Right renal pelvis (tissue), 4 donors: ENCODE measurements around the gene MT1F. TPM values are rescaled to one million over a fixed set of nuclear protein-coding genes. Genes with fewer than 3 reads are reported as not detected.
"Not testable (repeated sequence)": the region's sequence is repeated elsewhere in the genome, so short reads cannot be mapped to it uniquely, and the experiment has no call there.

Source experiments
- DNase-seq, 4 donors: peaks; one replicate each; pipeline ENCODE4 v3.0.0-alpha.2; 2013; ENCODE audit warnings: low read depth in 4 of 4, low spot score in 3 of 4, missing footprints in 1 of 4
- polyA plus RNA-seq, 4 donors: library from polyadenylated mRNA; unstranded; fragments of 120-200 nt; gene quantifications; one replicate each; pipeline ENCODE4 v1.2.1, GENCODE V29; 2013; ENCODE audit not compliant: insufficient read length in 4 of 4

Gene MT1F
- polyA plus RNA-seq, 4 donors: 40.3 to 98.2 (median 60.7) TPM

DNA sequence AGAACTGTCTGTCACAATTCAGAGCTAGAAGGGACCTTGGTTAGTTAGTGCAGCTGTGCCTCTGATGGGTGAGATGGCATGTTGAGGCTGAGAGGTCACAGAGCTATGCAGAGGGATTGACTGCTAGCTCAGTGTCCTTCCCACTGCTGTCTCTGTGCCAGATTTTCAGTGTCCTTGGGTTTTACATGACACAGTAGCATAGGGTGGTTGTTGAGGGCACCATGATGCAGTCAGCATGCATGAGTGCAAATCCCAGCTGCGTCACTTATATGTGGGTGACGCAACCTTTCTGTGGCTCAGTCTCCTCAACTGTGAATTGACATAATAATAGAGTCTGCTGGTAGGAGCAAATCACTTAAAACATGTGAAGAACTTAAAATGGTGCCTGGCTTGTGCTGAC lies 16.6 kb upstream of the MT1F start:
- no peak for DNase-seq

DNA sequence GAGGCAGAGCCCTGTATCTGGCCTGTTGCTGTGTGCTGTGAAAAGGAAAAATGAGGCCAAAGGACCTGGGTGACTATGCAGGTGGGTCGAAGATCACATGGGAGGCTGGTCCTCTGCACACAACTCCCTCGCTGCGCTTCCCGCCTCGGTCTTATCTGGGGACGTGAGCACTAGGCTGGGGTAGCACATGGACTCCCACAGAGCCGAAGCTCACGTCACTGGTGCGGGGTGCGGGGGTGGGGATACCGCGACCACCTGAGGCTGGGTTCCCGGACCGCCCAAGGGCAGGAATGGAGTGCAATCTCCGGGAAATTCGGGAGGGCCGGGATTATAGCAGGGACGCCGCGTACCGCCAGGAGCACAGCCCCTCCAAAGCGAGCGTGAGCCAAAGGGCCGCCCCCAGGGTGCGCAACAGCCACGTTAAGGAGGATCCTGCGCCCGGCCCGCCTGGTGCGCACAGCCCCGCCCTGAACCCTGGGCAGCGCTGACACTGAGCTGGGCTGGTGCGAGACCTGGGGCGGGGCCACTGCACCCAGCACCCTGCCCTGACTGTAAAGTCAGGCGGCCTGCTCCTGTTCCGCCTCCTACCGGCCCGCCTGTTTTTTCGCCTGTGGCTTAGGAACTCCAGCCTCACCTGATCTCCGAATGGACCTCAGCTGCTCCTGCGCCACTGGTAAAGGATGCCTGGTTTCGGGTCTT lies 14.5 kb upstream of the MT1F start:
- DNase-seq: no peak

DNA sequence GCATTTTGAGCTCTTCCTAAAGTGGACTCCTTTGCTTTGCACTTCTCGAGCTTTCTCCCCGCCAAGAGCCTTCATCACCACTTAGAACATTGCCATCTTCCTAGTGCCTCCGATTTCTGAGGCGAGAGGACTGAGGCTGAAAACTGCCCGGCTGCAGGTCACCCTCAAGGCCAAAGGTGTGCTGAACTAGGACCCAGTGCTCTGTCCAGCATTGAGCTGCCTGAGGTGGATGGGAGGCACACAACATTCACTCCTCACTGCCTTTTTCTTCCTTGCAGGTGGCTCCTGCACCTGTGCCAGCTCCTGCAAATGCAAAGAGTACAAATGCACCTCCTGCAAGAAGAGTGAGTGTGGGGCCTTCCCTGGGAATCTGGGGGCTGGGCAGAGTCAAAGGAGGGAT lies 13.9 kb upstream of the MT1F start:
- DNase-seq: no peak

DNA sequence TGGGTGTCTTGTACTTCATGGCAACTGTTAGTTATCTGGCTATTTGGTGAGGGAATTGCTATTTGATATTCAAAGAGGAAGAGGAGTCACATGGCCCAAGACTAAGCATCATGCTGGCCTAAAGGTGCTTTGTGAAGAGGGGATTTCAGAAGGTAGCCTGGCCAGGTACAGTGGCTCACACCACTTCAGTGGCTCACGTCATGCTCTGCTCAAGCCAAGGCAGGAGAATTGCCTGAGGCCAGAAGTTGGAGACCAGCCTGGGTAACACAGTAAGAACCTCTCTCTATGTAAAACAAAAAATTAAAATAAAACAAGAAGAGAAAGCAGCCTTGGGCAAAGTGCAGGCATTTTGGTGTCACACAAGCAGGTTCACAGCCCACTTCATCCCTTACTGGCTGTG lies 12.4 kb upstream of the MT1F start:
- no peak for DNase-seq

DNA sequence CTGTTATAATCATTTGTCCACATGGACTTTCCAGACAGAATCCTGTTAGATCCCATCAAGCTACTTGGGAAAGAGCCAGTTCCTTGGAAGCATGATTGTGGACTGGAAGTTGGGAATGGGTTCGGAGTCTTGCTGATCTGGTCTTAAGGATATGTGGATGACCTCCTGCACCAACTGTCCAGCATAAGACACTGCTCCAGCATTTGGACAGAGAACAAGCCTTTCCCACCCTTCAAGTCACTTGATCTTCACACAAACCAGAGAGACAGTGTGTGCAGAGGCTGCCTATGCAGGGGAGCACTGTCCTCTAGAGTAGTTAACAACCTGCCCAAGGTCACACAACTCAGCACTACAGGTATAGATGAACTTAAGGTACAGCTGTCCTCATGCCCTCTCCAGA lies 11.9 kb upstream of the MT1F start:
- DNase-seq: no peak

DNA sequence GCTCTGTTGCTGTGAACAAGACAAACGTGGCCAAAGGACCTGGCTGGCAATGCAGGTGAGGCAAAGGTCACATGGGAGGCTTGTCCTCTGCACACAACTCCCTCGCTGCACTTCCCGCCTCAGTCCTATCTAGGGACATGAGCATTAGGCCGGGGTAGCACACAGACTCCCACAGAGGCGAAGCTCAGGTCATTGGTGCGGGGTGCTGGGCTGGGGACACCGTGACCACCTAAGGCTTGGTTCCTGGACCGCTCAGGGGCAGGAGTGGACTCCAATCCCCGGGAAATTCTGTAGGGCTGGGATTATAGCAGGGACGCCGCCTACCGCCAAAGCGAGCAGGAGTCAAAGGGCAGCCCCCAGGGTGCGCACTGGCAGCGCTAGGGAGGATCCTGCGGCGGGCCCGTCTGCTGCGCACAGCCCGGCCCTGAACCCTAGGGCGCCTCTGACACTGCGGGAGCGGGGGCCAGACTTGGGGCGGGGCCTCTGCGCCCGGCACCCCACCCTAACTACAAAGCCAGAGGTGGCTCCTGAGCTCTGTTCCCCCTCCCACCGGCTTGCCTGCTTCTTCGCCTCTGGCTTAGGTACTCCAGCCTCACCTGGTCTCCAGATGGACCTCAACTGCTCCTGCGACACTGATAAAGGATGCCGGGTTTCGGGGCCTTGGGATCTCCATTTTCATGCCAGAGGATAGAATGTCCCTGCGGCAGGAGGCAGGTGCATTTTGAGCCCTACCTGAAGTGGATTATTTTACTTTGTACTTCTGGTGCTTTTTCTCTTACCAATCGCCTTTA lies 9.9 kb upstream of the MT1F start:
- DNase-seq: no peak

DNA sequence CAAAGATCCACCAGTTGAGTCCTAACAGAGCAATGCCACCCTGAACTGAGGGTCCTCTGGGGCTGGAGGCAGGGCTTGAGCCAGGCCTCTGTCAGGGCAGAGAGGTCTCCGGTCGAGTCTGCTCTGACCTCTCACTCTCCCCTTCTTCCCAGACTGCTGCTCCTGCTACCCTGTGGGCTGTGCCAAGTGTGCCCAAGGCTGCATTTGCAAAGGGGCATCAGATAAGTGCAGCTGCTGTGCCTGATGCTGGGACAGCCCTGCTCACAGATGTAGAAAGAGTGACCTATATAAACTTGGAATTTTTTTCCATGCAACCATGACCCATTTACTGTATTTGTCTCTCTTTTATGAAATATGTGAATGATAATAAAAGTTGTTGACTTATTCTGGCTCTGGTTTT lies 8.5 kb upstream of the MT1F start:
- DNase-seq: no peak

DNA sequence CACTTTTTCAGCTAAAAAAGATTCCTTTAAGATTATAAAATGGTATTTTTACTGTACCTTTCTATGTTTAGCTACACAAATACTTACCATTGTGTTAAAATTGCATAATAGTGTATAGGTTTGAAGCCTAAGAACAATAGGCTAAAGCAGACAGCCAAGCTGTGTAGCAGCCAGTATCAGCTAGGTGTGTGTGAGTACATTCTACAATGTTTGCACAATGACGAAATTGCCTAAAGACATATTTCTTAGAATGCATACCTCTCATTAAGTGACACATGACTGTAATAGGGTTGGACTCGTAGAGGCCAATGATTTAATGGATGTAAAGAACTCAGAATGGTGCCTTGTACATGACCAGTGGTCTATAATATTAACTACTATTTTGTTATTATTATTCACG lies 7.9 kb upstream of the MT1F start:
- DNase-seq: no peak

DNA sequence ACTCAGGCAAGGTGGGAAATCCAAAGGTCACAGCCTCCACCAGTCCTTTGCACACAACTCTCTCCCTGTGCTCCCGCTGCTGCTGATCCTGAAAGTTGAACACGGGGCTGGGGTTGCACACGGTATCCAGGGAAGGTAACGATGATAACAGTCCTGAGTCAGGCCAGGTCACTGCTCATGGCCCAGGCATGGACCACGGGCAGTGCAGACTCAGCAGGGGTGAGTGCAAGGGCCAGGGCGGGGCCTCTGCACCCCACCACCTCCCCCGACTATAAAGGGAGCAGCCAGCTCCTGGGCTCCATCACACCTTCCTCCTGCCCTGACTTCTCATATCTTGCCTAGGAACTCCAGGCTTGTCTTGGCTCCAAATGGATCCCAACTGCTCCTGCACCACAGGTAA lies 6.2 kb upstream of the MT1F start, which contains the start of gene MT1B:
TSS of gene MT1B (plus strand) at position 301 of the 400 bp plus-strand sequence. CDS start at position 369, 68 bp downstream.
- DNase-seq: no peak

DNA sequence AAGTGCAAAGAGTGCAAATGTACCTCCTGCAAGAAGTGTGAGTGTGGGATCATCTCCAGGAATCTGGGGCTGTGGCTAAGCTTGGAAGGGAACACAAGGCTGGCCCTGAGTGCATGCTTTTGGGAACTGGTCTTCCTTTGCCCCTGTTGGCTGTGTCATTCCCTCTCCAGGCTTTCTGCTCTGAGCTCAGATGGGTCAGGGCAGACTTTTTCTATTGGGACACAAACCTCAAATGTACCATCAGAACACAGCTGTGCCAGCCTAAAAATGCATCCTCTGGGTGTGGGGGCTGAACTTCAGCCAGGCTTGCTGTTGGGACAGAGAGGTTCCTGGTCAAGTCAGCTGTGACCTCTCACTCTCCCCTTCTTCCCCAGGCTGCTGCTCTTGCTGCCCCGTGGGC lies 5.2 kb upstream of the MT1F start:
- no peak for DNase-seq

DNA sequence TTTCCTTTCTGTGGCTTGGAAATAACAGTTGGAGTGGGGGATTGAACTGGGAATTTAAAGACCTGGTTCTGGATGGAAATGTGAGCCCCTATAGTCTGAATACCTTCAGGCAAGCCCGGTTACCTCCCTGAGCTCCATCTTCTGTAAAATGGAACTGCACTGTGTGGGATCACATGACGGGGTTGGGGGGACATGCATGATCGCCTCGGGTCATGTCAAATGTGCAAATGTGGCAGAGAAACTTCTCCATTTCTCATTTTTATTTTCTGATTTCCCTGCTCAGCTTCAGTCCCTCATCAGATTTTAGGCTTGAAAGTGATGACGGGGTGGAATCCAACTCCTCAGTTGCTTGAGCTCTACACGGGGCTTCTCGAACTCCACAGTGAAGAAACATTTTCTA lies 4.5 kb upstream of the MT1F start:
- no peak for DNase-seq

DNA sequence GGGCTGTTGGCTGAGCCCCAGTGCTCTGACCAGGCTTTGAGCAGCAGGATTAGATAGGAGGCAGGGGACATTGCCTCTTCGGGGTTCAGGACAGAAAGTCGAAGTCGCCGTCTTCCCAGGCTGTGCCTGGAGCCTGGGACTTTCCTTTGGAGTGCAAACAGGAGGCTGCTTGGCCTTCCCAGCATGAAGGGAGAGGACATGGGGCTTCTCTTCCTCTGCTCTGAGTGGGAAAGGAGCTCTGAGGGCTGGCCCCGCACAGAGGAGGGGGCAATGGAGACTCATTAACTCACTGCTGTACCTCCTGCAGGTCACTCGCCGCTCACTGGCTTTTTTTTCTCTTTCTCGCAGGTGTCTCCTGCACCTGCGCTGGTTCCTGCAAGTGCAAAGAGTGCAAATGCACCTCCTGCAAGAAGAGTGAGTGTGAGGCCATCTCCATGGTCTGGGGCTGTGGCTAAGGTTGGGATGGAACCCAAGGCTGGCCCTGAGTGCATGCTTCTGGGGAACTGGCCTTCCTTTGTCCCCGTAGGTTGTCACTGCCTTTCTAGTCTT lies 642 bp downstream of the MT1F start:
- no peak for DNase-seq

DNA sequence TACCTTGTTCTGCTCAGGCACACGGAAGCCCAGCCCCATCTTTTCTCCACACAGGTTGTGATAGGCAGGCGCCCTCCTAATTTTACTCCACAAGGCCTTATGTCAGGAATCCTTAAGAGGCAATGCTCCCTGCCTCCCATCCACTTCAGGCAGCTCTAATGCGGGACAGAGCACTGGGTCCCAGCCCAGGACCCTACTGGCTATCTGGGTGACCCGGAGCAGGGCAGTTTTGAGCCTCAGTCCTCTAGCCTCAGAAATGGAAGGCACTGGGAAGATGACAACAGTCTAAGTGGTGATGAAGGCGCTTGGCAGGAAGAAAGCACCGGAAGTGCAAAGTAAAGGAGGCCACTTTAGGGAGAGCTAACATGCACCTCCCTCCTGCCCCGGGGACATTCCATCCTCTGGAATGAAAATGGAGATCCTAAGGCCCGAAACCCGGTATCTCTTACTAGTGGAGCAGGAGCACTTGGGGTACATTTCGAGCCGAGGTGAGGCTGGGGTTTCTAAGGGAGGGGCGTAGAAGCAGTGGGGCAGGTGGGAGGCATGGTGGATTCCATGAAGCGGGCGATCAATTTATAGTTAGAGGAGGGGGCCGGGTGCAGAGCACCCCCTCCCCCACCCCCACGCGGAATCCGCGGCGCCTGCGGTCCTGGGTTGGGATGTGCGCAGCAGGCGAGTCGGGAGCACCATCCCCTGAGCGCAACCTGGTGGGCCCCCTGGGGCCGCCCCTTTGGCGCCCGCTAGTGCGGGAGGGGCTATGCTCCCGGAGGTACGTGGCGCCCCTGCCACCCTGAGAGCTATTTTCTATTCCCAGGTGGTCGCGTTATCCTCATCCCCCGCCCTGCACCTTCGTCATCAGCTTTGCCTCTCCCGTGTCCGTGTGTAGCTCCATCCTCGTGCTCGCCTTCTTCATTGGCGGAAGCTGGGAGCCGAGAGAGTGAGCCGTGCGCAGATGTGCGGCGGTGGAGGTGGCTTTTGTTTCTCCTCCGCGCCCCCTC lies 4.9 kb downstream of the MT1F start:
- no peak for DNase-seq

DNA sequence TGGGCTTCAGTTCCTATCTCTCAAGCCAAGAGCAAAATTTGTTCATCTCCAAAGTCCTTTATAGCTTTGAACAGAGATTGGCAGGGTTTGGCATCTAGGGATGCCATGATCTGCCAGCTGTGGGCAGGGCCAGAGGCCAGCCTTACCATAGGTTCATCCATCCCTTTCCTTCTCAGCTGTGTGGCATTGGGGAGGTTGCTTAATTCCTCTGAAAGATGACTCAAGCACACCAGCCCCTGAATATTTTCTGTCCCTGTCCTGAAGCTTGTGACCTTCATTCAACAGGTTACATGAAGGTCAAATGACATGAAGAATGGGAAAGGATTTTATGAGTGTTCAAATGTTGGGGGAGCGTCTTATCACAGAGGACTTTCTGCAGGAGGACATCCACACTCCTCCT lies 6.7 kb downstream of the MT1F start:
- no peak for DNase-seq

DNA sequence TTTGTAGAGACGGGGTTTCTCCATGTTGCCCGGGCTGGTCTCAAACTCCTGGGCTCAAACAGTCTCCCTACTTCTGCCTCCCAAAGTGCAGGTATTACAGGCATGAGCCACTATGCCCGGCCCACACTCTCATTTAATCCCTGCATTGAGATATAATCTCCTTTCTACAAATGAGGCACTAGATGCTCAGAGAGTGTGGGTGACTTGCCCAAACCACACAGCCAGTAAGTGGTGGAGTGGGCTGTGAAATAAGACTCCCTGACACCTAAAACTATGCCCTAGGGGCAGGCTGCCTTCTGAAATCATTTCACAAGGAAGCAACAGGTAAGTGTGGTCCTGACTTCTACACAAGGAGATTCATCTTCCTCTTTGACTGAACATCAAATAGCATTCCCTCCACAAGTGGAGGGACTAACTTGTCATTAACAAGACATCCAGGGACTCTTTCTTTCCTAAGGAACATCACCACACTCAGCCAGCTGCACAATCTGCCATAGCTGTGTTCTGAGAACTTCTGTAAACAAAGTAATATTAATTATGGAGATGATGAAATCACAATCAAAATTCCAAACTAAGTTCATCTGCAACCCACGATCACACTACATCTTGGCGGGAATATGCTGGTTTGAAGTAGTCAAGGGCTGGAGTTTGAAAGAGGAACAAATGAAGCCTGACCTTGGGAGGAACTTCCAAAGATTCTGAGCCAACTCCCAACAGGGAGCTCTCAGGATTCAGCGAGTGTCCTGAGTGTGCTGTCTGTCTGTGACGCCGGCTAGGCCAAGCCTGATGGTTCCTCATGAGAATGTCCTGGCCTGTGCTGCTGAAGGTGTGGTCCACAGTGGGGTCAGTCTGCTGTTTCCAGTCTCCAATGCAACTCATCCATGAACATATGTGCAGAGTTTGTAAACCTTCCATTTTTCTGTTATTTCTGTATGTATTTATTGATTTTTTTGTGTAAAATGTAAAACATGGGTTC lies 7.8 kb downstream of the MT1F start:
- DNase-seq: not testable (repeated sequence)

DNA sequence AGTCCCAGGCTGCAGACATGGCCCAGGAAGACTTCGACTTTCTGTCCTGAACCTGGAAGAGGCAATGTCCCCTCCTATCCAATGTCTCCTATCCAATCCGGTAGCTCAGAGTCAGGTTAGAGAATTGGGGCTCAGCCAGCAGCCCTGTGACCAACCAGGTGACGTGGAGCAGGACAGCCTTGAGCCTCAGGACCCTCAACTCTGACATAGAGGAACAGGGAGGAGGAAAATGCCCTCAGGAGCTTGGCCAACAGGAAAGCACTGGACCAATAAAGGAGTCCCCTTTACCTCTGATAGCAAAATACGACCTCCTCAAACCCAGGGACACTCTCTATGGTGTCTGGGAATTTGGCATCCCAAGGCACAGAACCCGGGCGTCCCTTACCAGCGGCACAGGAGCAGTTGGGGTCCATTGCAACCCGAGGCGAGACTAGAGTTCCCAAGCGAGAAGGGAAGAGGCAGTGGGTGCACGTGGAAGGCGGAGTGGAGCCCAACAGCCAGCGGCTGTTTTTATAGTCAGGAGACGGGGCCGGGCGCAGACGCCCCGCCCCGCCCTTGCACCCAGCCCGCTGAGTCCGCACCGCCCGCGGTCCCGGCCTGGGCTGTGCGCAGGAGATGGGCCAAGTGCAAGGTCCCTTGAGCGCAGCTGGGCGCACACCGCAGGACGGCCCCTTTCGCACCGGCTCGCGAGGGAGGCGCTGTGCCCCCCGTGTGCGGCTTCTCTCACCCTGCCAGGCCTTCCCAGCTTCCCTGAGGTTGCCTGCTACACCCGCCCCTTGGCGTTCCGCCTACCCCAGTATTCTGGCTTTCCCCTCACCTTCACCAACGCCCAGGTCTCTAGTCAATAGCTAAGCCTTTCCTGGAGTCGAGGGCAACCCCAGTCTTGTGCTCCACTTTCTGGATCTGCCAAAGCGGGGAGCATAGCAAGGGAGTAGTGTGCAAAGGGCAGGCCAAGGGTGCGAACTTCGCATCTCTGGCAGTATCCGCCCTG lies 10.1 kb downstream of the MT1F start, which contains the start of gene MT1G:
TSS of gene MT1G (minus strand) at position 485 of the 991 bp plus-strand sequence. CDS start at position 413, 72 bp downstream.
- no peak for DNase-seq

DNA sequence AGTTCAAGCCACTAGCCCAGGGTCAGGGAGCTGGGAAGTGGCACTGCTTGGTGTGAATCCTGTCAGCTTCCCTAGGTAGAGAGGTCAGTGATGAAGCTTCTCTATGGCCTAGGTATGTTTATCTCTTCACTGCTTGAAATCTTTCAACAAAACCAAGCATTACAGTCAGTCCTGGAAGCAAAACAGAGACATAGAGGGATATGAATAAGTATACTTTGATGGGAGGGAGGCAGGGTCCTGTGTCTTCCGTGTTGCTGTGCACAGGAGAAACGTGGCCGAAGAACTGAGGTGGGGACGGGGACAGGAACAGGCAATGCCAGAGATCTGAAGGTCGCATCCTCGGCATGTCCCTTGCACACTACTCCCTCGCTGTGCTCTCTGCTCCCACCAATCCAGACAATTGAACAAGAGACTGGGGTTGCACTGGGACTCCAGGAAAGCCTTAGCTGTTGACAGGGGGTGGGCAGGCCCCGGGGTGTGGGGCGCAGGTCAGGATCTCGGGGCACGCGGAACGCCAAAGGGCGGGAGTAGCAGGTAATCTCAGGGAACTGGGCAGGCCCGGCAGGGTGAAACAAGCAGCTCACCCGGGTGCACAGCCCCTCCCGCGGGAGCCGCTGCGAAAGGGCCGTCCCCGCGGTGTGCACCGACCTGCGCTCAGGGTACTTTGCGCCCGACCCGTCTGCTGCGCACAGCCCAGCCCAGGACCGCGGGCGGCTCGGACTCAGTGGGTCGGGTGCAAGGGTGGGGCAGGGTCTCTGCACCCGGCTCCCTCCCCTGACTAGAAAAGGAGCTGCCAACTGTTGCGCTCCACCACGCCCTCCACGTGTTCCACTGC lies 11.5 kb downstream of the MT1F start, which contains the start of gene MT1H:
TSS of gene MT1H (plus strand) at position 810 of the 835 bp plus-strand sequence. CDS start 71 bp downstream, outside the sequence.
- no peak for DNase-seq
